Activated CD4-positive, alpha-beta T cell treated with anti-CD3 and anti-CD28 coated beads for 4 hours (primary cell): ENCODE data around the gene BSN.
"Not testable (repeated sequence)": the region's sequence is repeated elsewhere in the genome, so short reads cannot be mapped to it uniquely, and the experiment has no call there.

Experiments
- DNase-seq, 2 donors: peaks; one replicate each; pipeline ENCODE4 v3.0.0-alpha.2; 2020

The BSN gene

GRCh38 chr3:49534581-49535441 is 19.5 kb upstream of the BSN start:
- DNase-seq = no peak

GRCh38 chr3:49535971-49536874 is 18.1 kb upstream of the BSN start:
- no peak for DNase-seq

GRCh38 chr3:49536875-49537533 is 17.3 kb upstream of the BSN start:
- DNase-seq = no peak

- peak; percentile 90 to 93 for DNase-seq
Observed at GRCh38 chr3:49539659-49540560, 14.4 kb upstream of the BSN start.

- no peak for DNase-seq
Observed at GRCh38 chr3:49552087-49552486, 2.2 kb upstream of the BSN start.

DNA sequence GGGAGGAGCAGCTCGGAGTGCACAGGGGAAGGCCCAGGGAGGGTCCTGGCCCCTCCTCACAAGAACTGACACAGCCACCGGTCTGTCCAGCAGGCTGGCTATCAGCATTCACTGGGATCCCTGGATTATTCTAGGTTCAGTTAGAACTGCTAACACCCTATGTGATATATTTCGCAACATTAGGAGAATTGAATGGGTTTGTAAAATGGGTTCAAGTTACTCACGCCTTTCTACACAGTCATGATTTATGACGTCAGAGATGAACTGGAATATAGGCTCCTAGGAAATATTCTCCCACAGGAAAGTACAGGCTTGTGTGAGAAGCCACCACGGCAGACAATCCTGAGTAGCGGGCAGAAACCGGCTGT is 969 bp upstream of the BSN start:
- DNase-seq = no peak

GRCh38 chr3:49554633-49555265 is 472 bp downstream of the BSN start:
- peak in 1 of 2 donors; percentile 45 for DNase-seq

DNA sequence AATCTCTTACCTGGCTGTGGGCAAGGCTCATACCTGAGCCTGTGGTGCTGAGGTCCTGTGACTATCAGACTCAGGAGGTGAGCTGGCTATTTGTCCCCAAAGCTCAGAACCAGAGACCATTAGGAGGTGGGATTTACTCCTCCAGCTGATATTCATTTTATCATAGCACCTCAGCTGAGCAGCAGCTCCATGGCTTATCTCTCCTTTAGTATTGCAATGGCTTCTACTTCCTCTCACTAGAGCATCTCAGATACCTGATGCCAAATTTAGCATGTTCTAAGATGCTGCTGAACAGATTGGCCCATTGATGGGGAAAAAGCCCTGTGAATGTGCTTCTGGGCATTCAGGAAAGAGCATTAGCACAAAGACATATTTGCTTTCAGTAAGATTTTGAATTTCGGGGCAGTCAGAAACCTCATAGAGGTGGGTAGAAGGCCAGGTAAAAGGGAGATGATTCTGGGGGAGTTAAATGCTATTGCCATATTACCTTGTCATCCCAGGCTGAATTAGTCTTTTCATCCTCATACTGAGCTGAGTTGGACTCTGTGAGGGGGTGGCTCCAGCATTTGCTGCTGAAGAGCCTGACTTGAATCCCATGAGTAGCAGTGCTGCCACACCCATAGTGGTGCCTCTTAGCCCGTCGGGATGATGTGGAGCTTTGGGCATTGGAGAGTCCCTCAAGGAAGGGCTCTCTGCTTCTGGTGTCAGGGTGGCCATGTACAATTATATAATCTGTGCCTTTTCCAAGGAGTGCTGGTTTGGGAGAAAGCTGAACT is 2.4 kb downstream of the BSN start:
- DNase-seq = no peak

- no peak for DNase-seq
Observed at GRCh38 chr3:49563040-49563578, 8.8 kb downstream of the BSN start.

DNA sequence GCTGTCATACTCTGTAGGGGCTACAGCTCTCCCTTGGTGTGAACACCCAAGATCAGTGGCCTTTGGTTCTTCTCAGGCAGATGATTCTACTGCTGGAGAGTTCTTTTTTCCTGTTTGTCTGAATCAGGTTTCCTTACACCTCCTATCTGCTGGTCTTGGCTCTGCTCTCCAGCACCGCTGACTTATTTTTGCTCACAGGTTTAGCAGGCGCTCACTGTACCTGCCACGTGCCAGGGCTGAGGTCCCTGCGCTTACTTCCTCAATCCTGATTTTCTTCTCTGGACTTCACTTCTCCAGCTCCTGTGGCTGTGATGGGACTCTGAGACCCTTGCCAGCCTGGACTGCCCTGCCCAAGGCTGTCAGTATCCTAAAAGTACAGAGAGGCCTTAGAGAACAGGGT is 9.5 kb downstream of the BSN start:
- DNase-seq = no peak

- no peak for DNase-seq
Observed at GRCh38 chr3:49566312-49566711, 12.0 kb downstream of the BSN start.

GRCh38 chr3:49567406-49567805 is 13.1 kb downstream of the BSN start:
- no peak for DNase-seq

DNA sequence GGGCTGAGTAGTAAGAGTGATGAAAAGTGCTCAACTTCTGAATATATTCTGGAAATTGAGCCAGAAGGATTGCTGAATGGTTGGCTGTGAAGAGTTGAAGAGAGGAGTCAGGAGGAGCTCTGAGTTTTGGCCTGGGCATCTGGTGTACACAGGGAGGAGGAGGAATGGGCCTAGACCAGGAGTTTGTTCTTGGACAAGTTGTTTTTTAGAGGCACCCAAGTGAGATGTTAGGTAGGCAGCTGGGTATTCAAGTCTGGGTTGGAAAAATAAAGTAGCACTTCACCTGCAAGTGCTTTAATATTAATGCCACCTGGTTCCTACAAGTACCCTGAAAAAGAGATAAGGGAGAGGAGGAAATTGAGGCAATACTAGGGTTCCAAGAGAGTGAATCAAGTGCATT is 14.7 kb downstream of the BSN start:
- no peak for DNase-seq

- no peak for DNase-seq
Observed at GRCh38 chr3:49570028-49570654, 15.9 kb downstream of the BSN start.

DNA sequence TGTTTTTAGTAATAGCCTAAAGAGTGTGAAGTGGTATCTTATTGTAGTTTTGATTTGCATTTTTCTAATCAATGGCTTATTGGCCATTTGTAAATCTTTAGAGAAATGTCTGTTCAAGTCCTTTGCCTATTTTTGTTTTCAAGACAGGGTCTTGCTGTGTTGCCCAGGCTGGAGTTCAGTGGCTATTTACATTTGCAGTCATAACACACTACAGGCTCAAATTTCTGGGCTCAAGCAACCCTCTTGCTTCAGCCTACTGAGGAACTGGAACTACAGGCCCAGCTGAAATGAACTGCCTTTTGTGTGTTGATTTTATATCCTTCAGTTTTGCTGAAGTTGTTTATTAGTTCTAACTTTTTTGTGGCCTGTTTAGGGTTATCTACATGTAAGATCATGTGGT is 27.9 kb downstream of the BSN start:
- DNase-seq = no peak

- DNase-seq = not testable (repeated sequence)
Observed at GRCh38 chr3:49585261-49585755, 31.0 kb downstream of the BSN start.

GRCh38 chr3:49591615-49592014 is 37.3 kb downstream of the BSN start:
- no peak for DNase-seq

- no peak for DNase-seq
Observed at GRCh38 chr3:49593041-49593440, 38.8 kb downstream of the BSN start.

DNA sequence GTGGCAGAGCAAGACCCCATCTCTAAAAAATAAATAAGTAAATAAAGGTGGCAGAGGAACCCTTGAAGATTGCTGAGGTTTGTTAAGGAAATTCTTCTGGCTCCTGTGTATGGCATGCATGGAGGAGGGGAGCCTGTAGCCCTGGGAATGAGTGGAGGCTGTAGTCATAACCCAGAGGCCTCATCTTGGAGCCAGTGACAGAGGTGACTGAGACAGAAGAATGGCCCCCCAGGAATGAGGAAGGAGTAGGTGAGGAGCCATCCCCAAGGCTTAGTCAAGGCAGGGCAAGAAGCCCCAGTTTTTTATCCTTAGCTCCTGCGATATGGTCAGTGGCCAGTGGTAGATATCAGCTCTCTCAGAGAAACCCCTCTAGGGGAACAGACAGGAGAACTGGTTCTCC is 46.5 kb downstream of the BSN start:
- no peak for DNase-seq
